ENCODE data around the gene CDC27. TPM values are rescaled to one million over a fixed set of nuclear protein-coding genes. Genes with fewer than 3 reads are reported as not detected.
"Not testable (repeated sequence)": the region's sequence is repeated elsewhere in the genome, so short reads cannot be mapped to it uniquely, and the experiment has no call there.

CDC27 gene
- 47.6 and 115 TPM in 2 replicates for total RNA-seq (2014; rRNA removed; shearing (Covaris generic); ENCODE audit: low replicate concordance)

GRCh38 chr17:47188876-47189731 lies at the start of gene CDC27:
CDC27 (minus strand) TSS chr17:47189295; CDS start chr17:47189172, 123 bp downstream.
- in situ Hi-C loops (cut with HindIII; ENCODE audit: low pct_unique_long_range_greater_than_20kb, low sequenced_read_pairs): no loop called here

GRCh38 chr17:47238321-47239010 lies 49.4 kb upstream of the CDC27 start:
- in situ Hi-C loops (cut with HindIII; ENCODE audit: low pct_unique_long_range_greater_than_20kb, low sequenced_read_pairs): no loop called here
- no peak for DNase-seq (ENCODE audit: low read depth)

More at GRCh38 chr17:47188876-47189731, at the start of gene CDC27:
- peak; percentile 98 for DNase-seq (ENCODE audit: low read depth)

- DNase-seq (ENCODE audit: low read depth): no peak
- in situ Hi-C loops (cut with HindIII; ENCODE audit: low pct_unique_long_range_greater_than_20kb, low sequenced_read_pairs): no loop called here
Measured at GRCh38 chr17:47237841-47238240, 48.7 kb upstream of the CDC27 start.

- in situ Hi-C loops (cut with HindIII; ENCODE audit: low pct_unique_long_range_greater_than_20kb, low sequenced_read_pairs): no loop called here
- no peak for DNase-seq (ENCODE audit: low read depth)
Measured at GRCh38 chr17:47235923-47236322, 46.8 kb upstream of the CDC27 start.

GRCh38 chr17:47235506-47235905 lies 46.4 kb upstream of the CDC27 start:
- in situ Hi-C loops (cut with HindIII; ENCODE audit: low pct_unique_long_range_greater_than_20kb, low sequenced_read_pairs): no loop called here
- DNase-seq (ENCODE audit: low read depth): no peak

- no peak for DNase-seq (ENCODE audit: low read depth)
- in situ Hi-C loops (cut with HindIII; ENCODE audit: low pct_unique_long_range_greater_than_20kb, low sequenced_read_pairs): no loop called here
Measured at GRCh38 chr17:47232465-47232864, 43.4 kb upstream of the CDC27 start.

GRCh38 chr17:47231866-47232265 lies 42.8 kb upstream of the CDC27 start:
- in situ Hi-C loops (cut with HindIII; ENCODE audit: low pct_unique_long_range_greater_than_20kb, low sequenced_read_pairs): no loop called here
- DNase-seq (ENCODE audit: low read depth): no peak

GRCh38 chr17:47231334-47231733 lies 42.2 kb upstream of the CDC27 start:
- in situ Hi-C loops (cut with HindIII; ENCODE audit: low pct_unique_long_range_greater_than_20kb, low sequenced_read_pairs): no loop called here
- no peak for DNase-seq (ENCODE audit: low read depth)

GRCh38 chr17:47230864-47231263 lies 41.8 kb upstream of the CDC27 start:
- in situ Hi-C loops (cut with HindIII; ENCODE audit: low pct_unique_long_range_greater_than_20kb, low sequenced_read_pairs): no loop called here
- DNase-seq (ENCODE audit: low read depth): peak; percentile 92

- in situ Hi-C loops (cut with HindIII; ENCODE audit: low pct_unique_long_range_greater_than_20kb, low sequenced_read_pairs): no loop called here
Measured at GRCh38 chr17:47229535-47230443, 40.7 kb upstream of the CDC27 start.

GRCh38 chr17:47227862-47228261 lies 38.8 kb upstream of the CDC27 start:
- in situ Hi-C loops (cut with HindIII; ENCODE audit: low pct_unique_long_range_greater_than_20kb, low sequenced_read_pairs): no loop called here
- DNase-seq (ENCODE audit: low read depth): no peak

More at GRCh38 chr17:47229535-47230443, 40.7 kb upstream of the CDC27 start:
- peak; percentile 95 for DNase-seq (ENCODE audit: low read depth)

- no peak for DNase-seq (ENCODE audit: low read depth)
- in situ Hi-C loops (cut with HindIII; ENCODE audit: low pct_unique_long_range_greater_than_20kb, low sequenced_read_pairs): no loop called here
Measured at GRCh38 chr17:47225911-47226688, 37.0 kb upstream of the CDC27 start.

GRCh38 chr17:47225436-47225858 lies 36.4 kb upstream of the CDC27 start:
- in situ Hi-C loops (cut with HindIII; ENCODE audit: low pct_unique_long_range_greater_than_20kb, low sequenced_read_pairs): no loop called here
- peak; percentile 47 for DNase-seq (ENCODE audit: low read depth)

GRCh38 chr17:47224966-47225365 lies 35.9 kb upstream of the CDC27 start:
- in situ Hi-C loops (cut with HindIII; ENCODE audit: low pct_unique_long_range_greater_than_20kb, low sequenced_read_pairs): no loop called here
- no peak for DNase-seq (ENCODE audit: low read depth)

GRCh38 chr17:47224077-47224476 lies 35.0 kb upstream of the CDC27 start:
- in situ Hi-C loops (cut with HindIII; ENCODE audit: low pct_unique_long_range_greater_than_20kb, low sequenced_read_pairs); DNase-seq (ENCODE audit: low read depth): not testable (repeated sequence)

GRCh38 chr17:47223460-47223859 lies 34.4 kb upstream of the CDC27 start:
- DNase-seq (ENCODE audit: low read depth): no peak
- in situ Hi-C loops (cut with HindIII; ENCODE audit: low pct_unique_long_range_greater_than_20kb, low sequenced_read_pairs): no loop called here

- in situ Hi-C loops (cut with HindIII; ENCODE audit: low pct_unique_long_range_greater_than_20kb, low sequenced_read_pairs): no loop called here
- DNase-seq (ENCODE audit: low read depth): no peak
Measured at GRCh38 chr17:47223007-47223406, 33.9 kb upstream of the CDC27 start.

- in situ Hi-C loops (cut with HindIII; ENCODE audit: low pct_unique_long_range_greater_than_20kb, low sequenced_read_pairs): no loop called here
- DNase-seq (ENCODE audit: low read depth): no peak
Measured at GRCh38 chr17:47222047-47222446, 33.0 kb upstream of the CDC27 start.
